Tibial artery (tissue), 4 donors: ENCODE data around the gene CUTC.

Experiments used
- DNase-seq, 2 donors: peaks; one replicate each; pipeline ENCODE4 v3.0.0-alpha.2; 2019
- H3K27ac ChIP-seq, 2 donors: fragments of 200-600 bp; sonication (generic) in 1 of 2; 1 replicate in 1 of 2; 2 replicates in 1 of 2; pipeline ENCODE4 v1.5.1; 2018 to 2019; ENCODE audit warnings: mild to moderate bottlenecking in 1 of 2
- H3K27me3 ChIP-seq, 2 donors: fragments of 200-600 bp; sonication (generic) in 1 of 2; one replicate each; pipeline versions ENCODE4 v1.5.1 to v1.6.0; 2016 to 2019
- H3K36me3 ChIP-seq, 3 donors: fragments of 200-600 bp; sonication (generic) in 2 of 3; one replicate each; pipeline ENCODE4 v1.5.1; 2016 to 2019; ENCODE audit warnings: mild to moderate bottlenecking in 2 of 3
- H3K4me1 ChIP-seq, 4 donors: fragments of 200-600 bp; sonication (generic) in 2 of 4; 1 replicate in 3 of 4; 2 replicates in 1 of 4; pipeline ENCODE4 v1.5.1; 2016 to 2019
- H3K4me3 ChIP-seq, 2 donors: fragments of 200-600 bp; sonication (generic) in 1 of 2; 1 replicate in 1 of 2; 2 replicates in 1 of 2; pipeline ENCODE4 v1.5.1; 2018 to 2019; ENCODE audit warnings: mild to moderate bottlenecking in 2 of 2
- H3K9me3 ChIP-seq, 3 donors: fragments of 200-600 bp; sonication (generic) in 1 of 3; one replicate each; pipeline ENCODE4 v1.5.1; 2016 to 2019
- CTCF ChIP-seq, 2 experiments: fragments of 200-600 bp in 1 of 2; fragments of 450-650 bp in 1 of 2; IDR thresholded peaks; one replicate each; pipeline ENCODE4 v1.5.1; 2017 to 2019; ENCODE audit warnings: antibody characterized with exemption in 2 of 2, mild to moderate bottlenecking in 1 of 2, moderate library complexity in 1 of 2
- intact Hi-C: fragments of 100-400 bp; cut with DNase I; formaldehyde crosslinking; loops from one replicate; pipeline ENCODE4 v1.15.0; 2023; ENCODE audit warnings: low total_unique reads

CUTC gene

GRCh38 chr10:99784727-99785441, 52.9 kb downstream of the CUTC start:
- Histone ChIP-seq H3K9me3 (no peaks in the 10 kb centered on the region), H3K4me3 (no peak overlapping the region), H3K27me3 (no peaks in the 10 kb centered on the region), H3K27ac (no peak overlapping the region), H3K36me3 (no peaks in the 10 kb centered on the region), H3K4me1 (peaks cover 0 to 25% (median 4%) of the 10 kb centered on the region in 4 donors)
- DNase-seq: no peak
- intact Hi-C loops: no loop called here
- no peak for TF ChIP-seq CTCF (IDR thresholded peaks at IDR 0.05)

GRCh38 chr10:99785646-99786045, 53.6 kb downstream of the CUTC start:
- Histone ChIP-seq H3K4me3 (no peak overlapping the region), H3K27me3 (no peaks in the 10 kb centered on the region)
- TF ChIP-seq CTCF (IDR thresholded peaks at IDR 0.05): no peak

GRCh38 chr10:99787311-99787710, 55.3 kb downstream of the CUTC start:
- Histone ChIP-seq H3K36me3 (no peaks in the 10 kb centered on the region), H3K4me3 (no peak overlapping the region)

More at GRCh38 chr10:99785646-99786045, 53.6 kb downstream of the CUTC start:
- Histone ChIP-seq H3K36me3 (no peaks in the 10 kb centered on the region), H3K4me1 (peaks cover 0 to 25% (median 4%) of the 10 kb centered on the region in 4 donors), H3K9me3 (no peaks in the 10 kb centered on the region), H3K27ac (no peak overlapping the region)
- intact Hi-C loops: no loop called here
- no peak for DNase-seq

GRCh38 chr10:99787782-99788445, 55.9 kb downstream of the CUTC start:
- DNase-seq: no peak
- Histone ChIP-seq H3K27me3 (no peaks in the 10 kb centered on the region), H3K9me3 (no peaks in the 10 kb centered on the region), H3K36me3 (no peaks in the 10 kb centered on the region), H3K27ac (peak overlapping the region in 1 of 2 donors; percentile 25), H3K4me3 (no peak overlapping the region), H3K4me1 (peaks cover 0 to 25% (median 4%) of the 10 kb centered on the region in 4 donors)
- intact Hi-C loops: no loop called here
- TF ChIP-seq CTCF (IDR thresholded peaks at IDR 0.05): no peak

More at GRCh38 chr10:99787311-99787710, 55.3 kb downstream of the CUTC start:
- Histone ChIP-seq H3K9me3 (no peaks in the 10 kb centered on the region), H3K27me3 (no peaks in the 10 kb centered on the region), H3K27ac (no peak overlapping the region), H3K4me1 (peaks cover 0 to 25% (median 4%) of the 10 kb centered on the region in 4 donors)
- no peak for DNase-seq
- no peak for TF ChIP-seq CTCF (IDR thresholded peaks at IDR 0.05)
- intact Hi-C loops: no loop called here

GRCh38 chr10:99788598-99789256, 56.7 kb downstream of the CUTC start:
- Histone ChIP-seq H3K27ac (peak overlapping the region; percentile 8 to 47), H3K36me3 (peaks cover 0 to 7% (median 0%) of the 10 kb centered on the region in 3 donors), H3K4me3 (no peak overlapping the region), H3K4me1 (peaks cover 0 to 25% (median 4%) of the 10 kb centered on the region in 4 donors), H3K9me3 (no peaks in the 10 kb centered on the region), H3K27me3 (no peaks in the 10 kb centered on the region)
- intact Hi-C loops: no loop called here
- DNase-seq: peak; percentile 77 to 81
- no peak for TF ChIP-seq CTCF (IDR thresholded peaks at IDR 0.05)
